NCI-H345 (cell line): ENCODE results near the gene WWC2.

Source experiments
- DNase-seq: peaks from one replicate; lab custom pipeline; 2025; lab: John Stamatoyannopoulos, UW

Gene WWC2

GRCh38 chr4:183329954-183330742 is 231.1 kb downstream of the WWC2 start:
- no peak for DNase-seq

- DNase-seq = no peak
Measured at GRCh38 chr4:183330841-183331240, 231.8 kb downstream of the WWC2 start.

- DNase-seq = no peak
Measured at GRCh38 chr4:183332447-183332846, 233.4 kb downstream of the WWC2 start.

GRCh38 chr4:183333202-183333601 is 234.1 kb downstream of the WWC2 start:
- DNase-seq = no peak

- peak; percentile 10 for DNase-seq
Measured at GRCh38 chr4:183333983-183334382, 234.9 kb downstream of the WWC2 start.

GRCh38 chr4:183335369-183335940 is 236.4 kb downstream of the WWC2 start:
- DNase-seq = no peak

GRCh38 chr4:183337349-183337748 is 238.3 kb downstream of the WWC2 start:
- no peak for DNase-seq

- no peak for DNase-seq
Measured at GRCh38 chr4:183337833-183338232, 238.8 kb downstream of the WWC2 start.

GRCh38 chr4:183342541-183343533 is 243.8 kb downstream of the WWC2 start:
- peak; percentile 50 for DNase-seq

- DNase-seq = no peak
Measured at GRCh38 chr4:183343730-183344129, 244.7 kb downstream of the WWC2 start.

- DNase-seq = no peak
Measured at GRCh38 chr4:183344523-183345255, 245.6 kb downstream of the WWC2 start.

- DNase-seq = no peak
Measured at GRCh38 chr4:183345261-183345660, 246.2 kb downstream of the WWC2 start.

- DNase-seq = no peak
Measured at GRCh38 chr4:183347146-183347545, 248.1 kb downstream of the WWC2 start.

- DNase-seq = no peak
Measured at GRCh38 chr4:183347566-183347965, 248.5 kb downstream of the WWC2 start.

GRCh38 chr4:183348136-183348535 is 249.1 kb downstream of the WWC2 start:
- no peak for DNase-seq

GRCh38 chr4:183348706-183349659 is 249.9 kb downstream of the WWC2 start:
- DNase-seq = no peak

GRCh38 chr4:183349673-183350072 is 250.6 kb downstream of the WWC2 start:
- DNase-seq = no peak

- no peak for DNase-seq
Measured at GRCh38 chr4:183350317-183351071, 251.4 kb downstream of the WWC2 start.

GRCh38 chr4:183352546-183352945 is 253.5 kb downstream of the WWC2 start:
- DNase-seq = no peak

- DNase-seq = no peak
Measured at GRCh38 chr4:183353557-183353956, 254.5 kb downstream of the WWC2 start.
